K562 (cell line): ENCODE results near the gene PPIC. TPM values are rescaled to one million over a fixed set of nuclear protein-coding genes. Genes with fewer than 3 reads are reported as not detected.

ENCODE experiments used
- ATAC-seq: fragments of 200-7000 bp; cut with Tn5 transposase; 3 replicates; pipeline ENCODE4 v1.9.1; 2020; ENCODE audit warnings: moderate library complexity
- BruUV-seq: library from RNA; stranded (reverse); fragments of 400-500 nt; replicated peaks from 2 replicates; lab custom pipeline; 2021; lab: Mats Ljungman, UMichigan
- CTCF ChIA-PET: fragments of 300-600 bp; formaldehyde crosslinking; extraction: SDS; loops from one replicate; lab custom pipeline; 2021; ENCODE audit warnings: low intra/inter-chr PET ratio; lab: Yijun Ruan, JAX
- POLR2A ChIA-PET: fragments of 300-600, 350-650 bp; sonication (Branson Sonifier 250); formaldehyde crosslinking; extraction: SDS; loops from one replicate; lab custom pipeline; 2021; ENCODE audit warnings: antibody characterized with exemption, inconsistent platforms; lab: Yijun Ruan, JAX
- DNase-seq, 4 experiments: peaks; one replicate each; pipeline versions ENCODE4 v3.0.0 to v3.0.0-alpha.2; 2011 to 2018; ENCODE audit warnings: low spot score in 3 of 4, mixed read lengths in 3 of 4; ENCODE audit errors: extremely low read depth in 1 of 4
- FAIRE-seq: peaks from 2 replicates; lab custom pipeline; 2011; peaks lifted over from hg19 to GRCh38; lab: Jason Lieb, UNC
- H2AFZ ChIP-seq: 2 replicates; pipeline ENCODE4 v1.6.0; 2011; ENCODE audit warnings: low read depth, low read length, control low read depth, inconsistent platforms
- H3K27ac ChIP-seq: fragments of 200-600 bp; 3 replicates; pipeline ENCODE4 v1.8.0; 2011; ENCODE audit warnings: low read depth, mild to moderate bottlenecking, control low read depth, inconsistent platforms, low read length, moderate library complexity, mixed read lengths; ENCODE audit errors: extremely low read depth
- H3K27me3 ChIP-seq, 2 experiments: fragments of 300-600 bp in 1 of 2; 2 replicates in 1 of 2; 3 replicates in 1 of 2; pipeline versions ENCODE4 v1.6.0 to v1.8.0; 2011; ENCODE audit warnings: inconsistent platforms in 2 of 2, low read length in 2 of 2, mild to moderate bottlenecking in 1 of 2, mixed read lengths in 1 of 2, moderate library complexity in 1 of 2; ENCODE audit not compliant: control insufficient read depth in 2 of 2, insufficient read depth in 2 of 2
- H3K36me3 ChIP-seq: fragments of 300-600 bp; 3 replicates; pipeline ENCODE4 v1.8.0; 2011; ENCODE audit warnings: mild to moderate bottlenecking, low read length, inconsistent platforms; ENCODE audit not compliant: control insufficient read depth, insufficient read depth
- H3K4me1 ChIP-seq, 2 experiments: fragments of 200-600 bp in 1 of 2; replicated peaks in 1 of 2; 2 replicates in 1 of 2; 3 replicates in 1 of 2; pipeline versions ENCODE4 v1.5.1 to v1.8.0; 2011; ENCODE audit warnings: inconsistent platforms in 2 of 2, low read length in 2 of 2, mild to moderate bottlenecking in 1 of 2, mixed read lengths in 1 of 2, moderate library complexity in 1 of 2; ENCODE audit not compliant: control insufficient read depth in 2 of 2, insufficient read depth in 2 of 2
- H3K4me2 ChIP-seq: 2 replicates; pipeline ENCODE4 v1.6.1; 2011; ENCODE audit warnings: low read length, control low read depth, inconsistent platforms, mixed read lengths; ENCODE audit not compliant: insufficient read depth
- H3K4me3 ChIP-seq: fragments of 200-600 bp; sonication (generic), shearing (Covaris generic); 2 replicates; pipeline ENCODE4 v1.5.1; 2016; ENCODE audit warnings: control low read depth, inconsistent platforms
- H3K79me2 ChIP-seq: fragments of 200-600 bp; 3 replicates; pipeline ENCODE4 v1.8.0; 2011; ENCODE audit warnings: low read length, inconsistent platforms; ENCODE audit not compliant: control insufficient read depth, insufficient read depth
- H3K9ac ChIP-seq, 2 experiments: 2 replicates each; pipeline versions ENCODE4 v1.6.0 to v1.6.1; 2011; ENCODE audit warnings: low read depth in 2 of 2, low read length in 2 of 2, control low read depth in 1 of 2, inconsistent platforms in 1 of 2, mild to moderate bottlenecking in 1 of 2, mixed read lengths in 1 of 2; ENCODE audit not compliant: insufficient read depth in 1 of 2
- H3K9me1 ChIP-seq: one replicate; pipeline ENCODE4 v1.6.0; 2011; ENCODE audit warnings: inconsistent platforms, mild to moderate bottlenecking, low read length, moderate library complexity; ENCODE audit not compliant: control insufficient read depth, insufficient read depth
- H3K9me3 ChIP-seq: replicated peaks from 2 replicates; pipeline ENCODE4 v1.5.1; 2011; ENCODE audit warnings: low read depth, low read length, inconsistent platforms; ENCODE audit not compliant: control insufficient read depth, insufficient read depth
- H4K20me1 ChIP-seq: replicated peaks from 2 replicates; pipeline ENCODE4 v1.6.1; 2011; ENCODE audit warnings: low read length, inconsistent platforms, mixed read lengths; ENCODE audit not compliant: control insufficient read depth, insufficient read depth
- CHD4 ChIP-seq: fragments of 200-600 bp; sonication (generic); IDR thresholded peaks from 3 replicates; pipeline ENCODE4 v1.6.1; 2012; ENCODE audit warnings: low read depth, mild to moderate bottlenecking, mixed read lengths, low read length, inconsistent platforms; ENCODE audit not compliant: insufficient read depth, insufficient replicate concordance, poor library complexity, severe bottlenecking
- HMG20A ChIP-seq: fragments of 450-650 bp; formaldehyde crosslinking; conservative IDR thresholded peaks from 2 replicates; pipeline ENCODE4 v1.4.0; 2020; ENCODE audit warnings: mild to moderate bottlenecking, mixed read lengths
- KAT8 ChIP-seq: fragments of 450-650 bp; IDR thresholded peaks from 2 replicates; pipeline ENCODE4 v1.6.1; 2016; ENCODE audit warnings: low read depth, mild to moderate bottlenecking
- KLF6 ChIP-seq: fragments of 250-450 bp; sonication (Bioruptor Pico); IDR thresholded peaks from 2 replicates; pipeline ENCODE4 v1.4.0; 2020; ENCODE audit warnings: mild to moderate bottlenecking, moderate library complexity, borderline replicate concordance
- NCOR1 ChIP-seq: fragments of 450-650 bp; IDR thresholded peaks from 2 replicates; pipeline ENCODE4 v1.6.1; 2016; ENCODE audit warnings: mild to moderate bottlenecking, moderate library complexity
- NR1H2 ChIP-seq: sonication (generic); formaldehyde crosslinking; IDR thresholded peaks from 2 replicates; pipeline ENCODE4 v1.4.0; 2020; ENCODE audit warnings: mild to moderate bottlenecking, missing genetic modification reagents
- WGBS: fragments of 100-300 bp; shearing (Covaris generic); methylation state at CpG from one replicate; pipeline ENCODE4 v1.1.6; 2016; ENCODE audit warnings: low coverage, mixed read lengths; ENCODE audit not compliant: insufficient coverage; ENCODE audit errors: missing lambda C conversion rate; 5-methylcytosine and 5-hydroxymethylcytosine counted together
- in situ Hi-C: fragments of 300-500 bp; cut with MboI; formaldehyde crosslinking; loops from 4 replicates; pipeline ENCODE4 v1.15.0; 2018; ENCODE audit warnings: inconsistent platforms, mixed read lengths
- intact Hi-C: fragments of 100-400 bp; cut with micrococcal nuclease; formaldehyde crosslinking; loops from 2 replicates; pipeline ENCODE4 v1.14.2; 2022
- polyA plus RNA-seq, 8 experiments: library from polyadenylated mRNA; depleted of rRNA in 4 of 8; stranded (reverse) in 5 of 8; unstranded in 3 of 8; fragments of >200 nt; fragmentation: Nextera tagmentation in 2 of 8; fragmentation: Illumina TruSeq in 1 of 8; extraction: Ambion mirVana in 2 of 8; extraction: Trizol in 1 of 8; gene quantifications; 2 replicates each; pipeline versions ENCODE4 v1.2.1 to v1.2.3, GENCODE V29; 2011 to 2014; ENCODE audit warnings: inconsistent platforms in 1 of 8, missing spikeins in 1 of 8
- total RNA-seq, 7 experiments: library from RNA; depleted of rRNA in 6 of 7; stranded (reverse); fragments of >200 nt in 6 of 7; fragmentation: Illumina TruSeq in 2 of 7; extraction: Trizol in 2 of 7; gene quantifications; 2 replicates each; pipeline versions ENCODE4 v1.2.1 to v1.2.3, GENCODE V29; 2011 to 2021; ENCODE audit warnings: low replicate concordance in 1 of 7
- TF ChIP-seq, protein P1 (sequence below): sonication (generic); formaldehyde crosslinking; IDR thresholded peaks from 2 replicates; pipeline ENCODE4 v1.8.0; 2022; ENCODE audit warnings: mild to moderate bottlenecking, missing genetic modification reagents

PPIC gene
- total and polyA plus RNA-seq, 9 of the 15 experiments (the other 6 are each of a cell fraction or from before 2014, with no cell fraction given), result 1.3 to 4.5 (median 2.8) TPM

GRCh38 chr5:123007754-123008153 lies 28.8 kb downstream of the PPIC start:
- H3K4me3 ChIP-seq, result no peak overlapping the region
- no peaks in the 10 kb centered on the region; the same call in 1 of the 2 replicates for H4K20me1 ChIP-seq
- H3K27ac ChIP-seq, result no peak overlapping the region
- no peaks in the 10 kb centered on the region for H3K9me3 ChIP-seq
- no peaks in the 10 kb centered on the region for H3K4me1 ChIP-seq
- H3K36me3 ChIP-seq, result no peaks in the 10 kb centered on the region
- no peaks in the 10 kb centered on the region; a peak in 1 of 5 replicates for H3K27me3 ChIP-seq
- TF ChIP-seq KLF6 (CRISPR knock-in tag) (no peak), HMG20A (no peak), NCOR1 (no peak), CHD4 (no peak), NR1H2 (CRISPR knock-in tag) (no peak), KAT8 (no peak)
- TF ChIP-seq, protein P1, sequence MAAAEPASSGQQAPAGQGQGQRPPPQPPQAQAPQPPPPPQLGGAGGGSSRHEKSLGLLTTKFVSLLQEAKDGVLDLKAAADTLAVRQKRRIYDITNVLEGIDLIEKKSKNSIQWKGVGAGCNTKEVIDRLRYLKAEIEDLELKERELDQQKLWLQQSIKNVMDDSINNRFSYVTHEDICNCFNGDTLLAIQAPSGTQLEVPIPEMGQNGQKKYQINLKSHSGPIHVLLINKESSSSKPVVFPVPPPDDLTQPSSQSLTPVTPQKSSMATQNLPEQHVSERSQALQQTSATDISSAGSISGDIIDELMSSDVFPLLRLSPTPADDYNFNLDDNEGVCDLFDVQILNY (CRISPR knock-in tag), result no peak
- CTCF ChIA-PET, result no interaction called here
- no TSS peak for BruUV-seq
- H3K4me2 ChIP-seq, result no peak overlapping the region
- 20% methylated on average over 6 of the region's 6 CpGs for WGBS
- no peak for DNase-seq
- POLR2A ChIA-PET, result no interaction called here
- no peaks in the 10 kb centered on the region for H3K79me2 ChIP-seq
- FAIRE-seq, result no peak
- intact Hi-C loops, result no loop called here
- H3K9ac ChIP-seq, result no peak overlapping the region
- ATAC-seq, result no peak
- in situ Hi-C loops, result no loop called here
- no peak overlapping the region for H2AFZ ChIP-seq
- H3K9me1 ChIP-seq, result no peaks in the 10 kb centered on the region
